SU-DHL-6 (cell line): ENCODE data around the gene CFC1.
"Not testable (repeated sequence)": the region's sequence is repeated elsewhere in the genome, so short reads cannot be mapped to it uniquely, and the experiment has no call there.

Experiments used
- EZH2phosphoT487 ChIP-seq: fragments of 200-600 bp; sonication (generic), shearing (Covaris generic); conservative IDR thresholded peaks from 2 replicates; pipeline ENCODE4 v1.6.1; 2018; ENCODE audit warnings: mild to moderate bottlenecking, antibody characterized with exemption, low read length, moderate library complexity, mixed read lengths
- TF ChIP-seq, protein P1 (sequence below): fragments of 200-600 bp; sonication (generic); IDR thresholded peaks from one replicate; pipeline ENCODE4 v1.5.1; 2017; ENCODE audit warnings: antibody characterized with exemption, mild to moderate bottlenecking, low read length, moderate library complexity; ENCODE audit not compliant: insufficient read depth, poor library complexity, severe bottlenecking

DNA sequence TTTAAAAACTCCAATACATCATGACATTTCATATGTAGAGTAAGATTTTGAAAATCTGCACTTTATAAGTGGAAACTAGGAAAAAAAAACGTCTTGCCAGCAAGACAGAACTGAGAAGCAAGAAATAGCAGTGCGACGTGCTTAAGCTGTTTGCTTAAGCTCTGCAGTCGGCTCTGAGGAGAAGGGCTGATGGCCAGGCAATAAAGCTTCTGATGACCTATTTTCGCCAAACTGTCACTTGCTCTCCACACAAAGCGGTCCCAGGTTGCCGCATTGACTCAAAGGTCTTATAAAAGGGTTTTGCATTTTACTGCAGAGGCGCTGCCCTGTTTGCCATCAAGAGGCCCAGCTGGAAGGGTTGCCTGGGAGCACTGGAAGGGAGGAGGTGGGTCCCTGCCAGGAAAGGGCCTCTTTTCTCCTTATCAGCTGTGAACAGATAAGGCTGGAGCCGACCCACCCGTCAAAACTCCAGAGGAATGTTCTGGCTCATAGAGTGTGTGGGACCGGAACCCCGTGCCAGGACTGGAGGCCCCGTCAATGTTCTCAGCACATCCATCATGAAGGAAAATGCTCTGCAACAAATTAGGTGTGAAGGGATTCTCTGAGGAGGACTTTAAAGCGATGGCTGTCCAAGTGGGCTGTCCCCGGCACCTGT, 2.4 kb upstream of the CFC1 start:
- TF ChIP-seq, protein P1, sequence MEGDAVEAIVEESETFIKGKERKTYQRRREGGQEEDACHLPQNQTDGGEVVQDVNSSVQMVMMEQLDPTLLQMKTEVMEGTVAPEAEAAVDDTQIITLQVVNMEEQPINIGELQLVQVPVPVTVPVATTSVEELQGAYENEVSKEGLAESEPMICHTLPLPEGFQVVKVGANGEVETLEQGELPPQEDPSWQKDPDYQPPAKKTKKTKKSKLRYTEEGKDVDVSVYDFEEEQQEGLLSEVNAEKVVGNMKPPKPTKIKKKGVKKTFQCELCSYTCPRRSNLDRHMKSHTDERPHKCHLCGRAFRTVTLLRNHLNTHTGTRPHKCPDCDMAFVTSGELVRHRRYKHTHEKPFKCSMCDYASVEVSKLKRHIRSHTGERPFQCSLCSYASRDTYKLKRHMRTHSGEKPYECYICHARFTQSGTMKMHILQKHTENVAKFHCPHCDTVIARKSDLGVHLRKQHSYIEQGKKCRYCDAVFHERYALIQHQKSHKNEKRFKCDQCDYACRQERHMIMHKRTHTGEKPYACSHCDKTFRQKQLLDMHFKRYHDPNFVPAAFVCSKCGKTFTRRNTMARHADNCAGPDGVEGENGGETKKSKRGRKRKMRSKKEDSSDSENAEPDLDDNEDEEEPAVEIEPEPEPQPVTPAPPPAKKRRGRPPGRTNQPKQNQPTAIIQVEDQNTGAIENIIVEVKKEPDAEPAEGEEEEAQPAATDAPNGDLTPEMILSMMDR: not testable (repeated sequence)
- TF ChIP-seq EZH2phosphoT487: not testable (repeated sequence)
